OCI-LY3 (cell line): ENCODE measurements around the gene TRIM34.

ENCODE experiments used
- H2AFZ ChIP-seq: fragments of 200-600, 300-600 bp; shearing (Covaris generic); 2 replicates; pipeline ENCODE4 v1.6.0; 2014; ENCODE audit warnings: antibody characterized with exemption, low read depth, low read length
- H3K27ac ChIP-seq: fragments of 200-600, 300-600 bp; sonication (generic); 2 replicates; pipeline ENCODE4 v1.5.1; 2014; ENCODE audit warnings: mild to moderate bottlenecking, low read length, moderate library complexity, mixed read lengths
- H3K27me3 ChIP-seq: fragments of 200-600, 300-600 bp; sonication (generic); 2 replicates; pipeline ENCODE4 v1.6.1; 2014; ENCODE audit warnings: low read depth, low read length, mixed read lengths
- H3K36me3 ChIP-seq: fragments of 200-600, 300-600 bp; sonication (generic); replicated peaks from 2 replicates; pipeline ENCODE3; 2014; ENCODE audit warnings: low read depth, low read length, mixed read lengths
- H3K4me1 ChIP-seq: fragments of 300-600, 200-600 bp; sonication (generic); 2 replicates; pipeline ENCODE4 v1.6.1; 2014; ENCODE audit warnings: low read length, mixed read lengths
- H3K4me2 ChIP-seq: fragments of 200-600, 300-600 bp; sonication (generic); 2 replicates; pipeline ENCODE4 v1.6.1; 2014; ENCODE audit warnings: low read length, mixed read lengths
- H3K4me3 ChIP-seq: fragments of 300-600, 200-600 bp; sonication (generic); 2 replicates; pipeline ENCODE4 v1.5.1; 2014; ENCODE audit warnings: antibody characterized with exemption, mild to moderate bottlenecking, low read length, moderate library complexity
- H3K79me2 ChIP-seq: fragments of 300-600, 200-600 bp; shearing (Covaris generic); 2 replicates; pipeline ENCODE4 v1.6.1; 2014; ENCODE audit warnings: mild to moderate bottlenecking, low read length, mixed read lengths
- H3K9ac ChIP-seq: fragments of 300-600, 200-600 bp; shearing (Covaris generic); 2 replicates; pipeline ENCODE4 v1.6.0; 2014; ENCODE audit warnings: mild to moderate bottlenecking, low read length, moderate library complexity
- H3K9me3 ChIP-seq: fragments of 200-600, 300-600 bp; shearing (Covaris generic); 2 replicates; pipeline ENCODE4 v1.6.1; 2014; ENCODE audit warnings: low read length, mixed read lengths; ENCODE audit not compliant: insufficient read depth
- H4K20me1 ChIP-seq: fragments of 200-600, 300-600 bp; sonication (generic); 2 replicates; pipeline ENCODE4 v1.6.1; 2016; ENCODE audit warnings: low read length, mixed read lengths; ENCODE audit not compliant: insufficient read depth
- CTCF ChIP-seq: fragments of 200-600, 300-600 bp; sonication (generic); IDR thresholded peaks from 2 replicates; pipeline ENCODE4 v1.5.1; 2014; ENCODE audit warnings: antibody characterized with exemption, low read length, low read depth
- EZH2phosphoT487 ChIP-seq: fragments of 200-600 bp; shearing (Covaris generic); IDR thresholded peaks from 2 replicates; pipeline ENCODE4 v1.6.1; 2018; ENCODE audit warnings: antibody characterized with exemption, mixed run types, low read depth

Gene TRIM34

GRCh38 chr11:5620651-5621521, 3.9 kb upstream of the TRIM34 start:
- Histone ChIP-seq H3K9me3 (no peaks in the 10 kb centered on the region), H3K27me3 (no peaks in the 10 kb centered on the region), H3K36me3 (no peaks in the 10 kb centered on the region), H3K79me2 (no peaks in the 10 kb centered on the region), H3K27ac (no peak overlapping the region), H3K9ac (no peak overlapping the region), H4K20me1 (no peaks in the 10 kb centered on the region), H2AFZ (no peak overlapping the region), H3K4me1 (peaks cover 17% of the 10 kb centered on the region), H3K4me3 (no peak overlapping the region), H3K4me2 (no peak overlapping the region)
- TF ChIP-seq CTCF (no peak), EZH2phosphoT487 (no peak)

- H3K4me1 ChIP-seq: peaks cover 18% of the 10 kb centered on the region
Observed at GRCh38 chr11:5621580-5621979, 3.2 kb upstream of the TRIM34 start.

GRCh38 chr11:5622802-5623201, 2.0 kb upstream of the TRIM34 start:
- TF ChIP-seq CTCF (no peak), EZH2phosphoT487 (no peak)
- Histone ChIP-seq H3K4me1 (peaks cover 18% of the 10 kb centered on the region), H4K20me1 (no peaks in the 10 kb centered on the region), H3K79me2 (no peaks in the 10 kb centered on the region), H3K27me3 (no peaks in the 10 kb centered on the region), H2AFZ (no peak overlapping the region), H3K4me2 (no peak overlapping the region), H3K27ac (no peak overlapping the region), H3K4me3 (no peak overlapping the region), H3K9me3 (no peaks in the 10 kb centered on the region), H3K9ac (no peak overlapping the region), H3K36me3 (no peaks in the 10 kb centered on the region)

More at GRCh38 chr11:5621580-5621979, 3.2 kb upstream of the TRIM34 start:
- Histone ChIP-seq H3K4me2 (no peak overlapping the region), H3K27me3 (no peaks in the 10 kb centered on the region), H2AFZ (no peak overlapping the region), H3K27ac (no peak overlapping the region), H3K9ac (no peak overlapping the region), H3K36me3 (no peaks in the 10 kb centered on the region), H3K9me3 (no peaks in the 10 kb centered on the region), H3K4me3 (no peak overlapping the region), H3K79me2 (no peaks in the 10 kb centered on the region), H4K20me1 (no peaks in the 10 kb centered on the region)
- TF ChIP-seq CTCF: no peak
- TF ChIP-seq EZH2phosphoT487: no peak

DNA sequence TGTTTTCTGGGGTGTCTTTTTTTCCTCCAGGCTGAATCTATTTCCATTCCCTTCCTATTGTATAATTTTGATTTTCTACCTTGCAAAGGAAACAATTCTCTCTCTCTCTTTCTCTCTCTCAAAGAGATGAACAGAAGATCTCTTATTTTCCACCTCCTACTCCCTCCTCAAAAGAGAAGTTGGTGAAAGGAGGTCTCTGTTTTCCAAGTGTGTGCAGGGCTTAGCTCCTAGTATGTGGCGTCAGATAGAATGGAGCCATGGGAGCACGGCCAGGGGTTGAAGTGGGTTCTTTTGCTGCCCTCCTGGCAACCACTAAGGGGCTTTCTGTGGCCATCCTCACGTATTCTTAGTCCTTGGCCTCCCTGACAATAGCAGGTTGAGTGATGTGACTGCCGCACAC, 480 bp downstream of the TRIM34 start:
- Histone ChIP-seq H3K36me3 (peaks cover 1% of the 10 kb centered on the region), H3K9ac (peak overlapping the region; percentile 79), H4K20me1 (no peaks in the 10 kb centered on the region), H3K27ac (peak overlapping the region; percentile 64), H3K79me2 (no peaks in the 10 kb centered on the region), H3K4me3 (peak overlapping the region; percentile 91), H2AFZ (peak overlapping the region; percentile 80), H3K4me1 (peaks cover 18% of the 10 kb centered on the region), H3K27me3 (no peaks in the 10 kb centered on the region), H3K4me2 (peak overlapping the region; percentile 98), H3K9me3 (no peaks in the 10 kb centered on the region)
- TF ChIP-seq CTCF: no peak
- no peak for TF ChIP-seq EZH2phosphoT487
